H1 (cell line): ENCODE measurements around the gene BRSK2. TPM values are rescaled to one million over a fixed set of nuclear protein-coding genes. Genes with fewer than 3 reads are reported as not detected.
A peak's percentile ranks its signal among the peaks of the same experiment; 100 is the strongest.

Source experiments
- CTCF ChIA-PET: fragments of 300-600 bp; sonication (Branson Sonifier 250); formaldehyde crosslinking; loops from one replicate; lab custom pipeline; 2021; ENCODE audit not compliant: partially characterized antibody; lab: Charles Lee
- POLR2A ChIA-PET: fragments of 300-600 bp; sonication (Branson Sonifier 250); formaldehyde crosslinking; loops from one replicate; lab custom pipeline; 2021; ENCODE audit warnings: inconsistent platforms; ENCODE audit not compliant: partially characterized antibody; lab: Charles Lee
- DNase-seq, 2 experiments: peaks; one replicate each; pipeline versions ENCODE4 v3.0.0 to v3.0.0-alpha.2; 2010 to 2022; ENCODE audit warnings: low spot score in 2 of 2, low read depth in 1 of 2, mixed read lengths in 1 of 2
- FAIRE-seq: peaks from 2 replicates; lab custom pipeline; 2011; peaks lifted over from hg19 to GRCh38; lab: Jason Lieb, UNC
- H2AFZ ChIP-seq: 2 replicates; pipeline ENCODE4 v1.8.1; 2012; ENCODE audit warnings: low read length, inconsistent platforms
- H2AK5ac ChIP-seq: 2 replicates; pipeline ENCODE4 v1.6.1; 2013; ENCODE audit warnings: low read depth, low read length
- H2BK120ac ChIP-seq: replicated peaks from 2 replicates; pipeline ENCODE3; 2013; ENCODE audit warnings: low read depth, low read length, inconsistent platforms
- H2BK12ac ChIP-seq: 2 replicates; pipeline ENCODE4 v1.6.1; 2013; ENCODE audit warnings: low read depth, low read length
- H2BK15ac ChIP-seq: 2 replicates; pipeline ENCODE4 v1.6.1; 2013; ENCODE audit warnings: low read length
- H2BK20ac ChIP-seq: 2 replicates; pipeline ENCODE4 v1.6.1; 2013; ENCODE audit warnings: low read length
- H2BK5ac ChIP-seq: 2 replicates; pipeline ENCODE4 v1.6.1; 2013; ENCODE audit warnings: low read depth, low read length
- H3K14ac ChIP-seq: 2 replicates; pipeline ENCODE4 v1.6.1; 2013; ENCODE audit warnings: inconsistent platforms; ENCODE audit not compliant: insufficient read length
- H3K18ac ChIP-seq: 2 replicates; pipeline ENCODE4 v1.6.1; 2013; ENCODE audit warnings: low read length; ENCODE audit errors: extremely low read depth
- H3K23ac ChIP-seq: 2 replicates; pipeline ENCODE4 v1.6.1; 2013; ENCODE audit warnings: inconsistent platforms; ENCODE audit not compliant: insufficient read length
- H3K23me2 ChIP-seq: 2 replicates; pipeline ENCODE4 v1.6.1; 2013; ENCODE audit warnings: low read depth, low read length
- H3K27ac ChIP-seq: 2 replicates; pipeline ENCODE4 v1.6.1; 2011; ENCODE audit warnings: low read depth, low read length, inconsistent platforms
- H3K27me3 ChIP-seq, 4 experiments: replicated peaks in 1 of 4; 1 replicate in 1 of 4; 2 replicates in 3 of 4; pipeline versions ENCODE4 v1.6.1 to v1.8.1; 2011 to 2013; ENCODE audit warnings: low read length in 3 of 4, mild to moderate bottlenecking in 3 of 4, inconsistent platforms in 2 of 4, mixed read lengths in 2 of 4, moderate library complexity in 1 of 4; ENCODE audit not compliant: control insufficient read depth in 3 of 4, insufficient read depth in 3 of 4; ENCODE audit errors: extremely low read depth in 1 of 4
- H3K36me3 ChIP-seq, 4 experiments: 2 replicates each; pipeline versions ENCODE4 v1.6.1 to v1.8.1; 2011 to 2013; ENCODE audit warnings: mild to moderate bottlenecking in 4 of 4, low read length in 3 of 4, moderate library complexity in 2 of 4, control low read depth in 1 of 4, inconsistent platforms in 1 of 4; ENCODE audit not compliant: insufficient read depth in 4 of 4, control insufficient read depth in 2 of 4
- H3K4ac ChIP-seq: replicated peaks from 2 replicates; pipeline ENCODE3; 2013; ENCODE audit warnings: low read length, low read depth, mixed read lengths, inconsistent platforms; ENCODE audit not compliant: insufficient read length
- H3K4me1 ChIP-seq, 4 experiments: replicated peaks in 1 of 4; 1 replicate in 1 of 4; 2 replicates in 3 of 4; pipeline versions ENCODE4 v1.6.1 to v1.8.1; 2011 to 2013; ENCODE audit warnings: low read length in 3 of 4, inconsistent platforms in 2 of 4, mixed read lengths in 1 of 4; ENCODE audit not compliant: insufficient read depth in 4 of 4, control insufficient read depth in 3 of 4
- H3K4me2 ChIP-seq, 2 experiments: 2 replicates each; pipeline versions ENCODE4 v1.6.1 to v1.8.1; 2011 to 2013; ENCODE audit warnings: low read depth in 2 of 2, low read length in 2 of 2, control low read depth in 1 of 2, inconsistent platforms in 1 of 2, mild to moderate bottlenecking in 1 of 2; ENCODE audit not compliant: insufficient read depth in 1 of 2
- H3K4me3 ChIP-seq, 4 experiments: fragments of 200-600, 300-600 bp in 1 of 4; sonication (generic), shearing (Covaris generic), sonication (Bioruptor Twin) in 1 of 4; 2 replicates each; pipeline versions ENCODE4 v1.5.1 to v1.8.1; 2011 to 2016; ENCODE audit warnings: low read length in 4 of 4, low read depth in 3 of 4, control low read depth in 2 of 4, inconsistent platforms in 2 of 4, mild to moderate bottlenecking in 2 of 4, mixed read lengths in 1 of 4, moderate library complexity in 1 of 4; ENCODE audit not compliant: insufficient read depth in 2 of 4; ENCODE audit errors: extremely low read depth in 1 of 4
- H3K56ac ChIP-seq: replicated peaks from 2 replicates; pipeline ENCODE3; 2013; ENCODE audit warnings: low read depth, mild to moderate bottlenecking, mixed read lengths, low read length, inconsistent platforms; ENCODE audit not compliant: insufficient read length
- H3K79me1 ChIP-seq: 2 replicates; pipeline ENCODE4 v1.6.1; 2013; ENCODE audit warnings: low read depth, low read length, control low read depth
- H3K79me2 ChIP-seq, 2 experiments: 2 replicates each; pipeline versions ENCODE4 v1.6.1 to v1.8.1; 2012 to 2013; ENCODE audit warnings: low read length in 2 of 2, mild to moderate bottlenecking in 2 of 2, inconsistent platforms in 1 of 2; ENCODE audit not compliant: insufficient read depth in 2 of 2, control insufficient read depth in 1 of 2
- H3K9ac ChIP-seq, 4 experiments: replicated peaks in 1 of 4; 1 replicate in 1 of 4; 2 replicates in 3 of 4; pipeline versions ENCODE4 v1.6.1 to v1.8.1; 2011 to 2013; ENCODE audit warnings: low read depth in 3 of 4, low read length in 3 of 4, control low read depth in 2 of 4, mild to moderate bottlenecking in 2 of 4, moderate library complexity in 2 of 4, inconsistent platforms in 1 of 4; ENCODE audit errors: extremely low read depth in 1 of 4
- H3K9me3 ChIP-seq, 2 experiments: 2 replicates each; pipeline versions ENCODE4 v1.6.1 to v1.8.1; 2012 to 2013; ENCODE audit warnings: mild to moderate bottlenecking in 2 of 2, moderate library complexity in 2 of 2, control low read depth in 1 of 2, inconsistent platforms in 1 of 2, low read depth in 1 of 2, low read length in 1 of 2, mixed read lengths in 1 of 2; ENCODE audit not compliant: insufficient read depth in 2 of 2
- H4K20me1 ChIP-seq, 2 experiments: replicated peaks in 1 of 2; 2 replicates each; pipeline versions ENCODE3 to v1.8.1; 2011 to 2013; ENCODE audit warnings: inconsistent platforms in 2 of 2, low read length in 2 of 2, mild to moderate bottlenecking in 1 of 2; ENCODE audit not compliant: insufficient read depth in 2 of 2, control insufficient read depth in 1 of 2
- H4K5ac ChIP-seq: 2 replicates; pipeline ENCODE4 v1.6.1; 2013; ENCODE audit warnings: low read length, low read depth, mixed read lengths, inconsistent platforms; ENCODE audit not compliant: insufficient read length
- H4K8ac ChIP-seq: 2 replicates; pipeline ENCODE4 v1.8.0; 2013; ENCODE audit warnings: mild to moderate bottlenecking, moderate library complexity, low read length, inconsistent platforms; ENCODE audit not compliant: insufficient read depth; ENCODE audit errors: extremely low read depth
- H4K91ac ChIP-seq: replicated peaks from 2 replicates; pipeline ENCODE3; 2013; ENCODE audit warnings: low read length, mixed read lengths, inconsistent platforms; ENCODE audit not compliant: insufficient read length
- CBX5 ChIP-seq: fragments of 300-800, 300-1000 bp; sonication (generic); IDR thresholded peaks from 2 replicates; pipeline ENCODE4 v1.7.1; 2016; ENCODE audit warnings: antibody characterized with exemption, low read length, low read depth
- CHD2 ChIP-seq: IDR thresholded peaks from 2 replicates; pipeline ENCODE4 v1.6.1; 2012; ENCODE audit warnings: low read length, improper control_type of control experiment
- EP300 ChIP-seq, 2 experiments: IDR thresholded peaks; 1 replicate in 1 of 2; 2 replicates in 1 of 2; pipeline ENCODE4 v1.6.1; 2011 to 2012; ENCODE audit warnings: low read depth in 2 of 2, low read length in 2 of 2, mild to moderate bottlenecking in 2 of 2, borderline replicate concordance in 1 of 2, inconsistent platforms in 1 of 2, moderate library complexity in 1 of 2
- KDM4A ChIP-seq: IDR thresholded peaks from one replicate; pipeline ENCODE4 v1.7.1; 2012; ENCODE audit warnings: low read depth, mild to moderate bottlenecking, moderate library complexity, low read length, inconsistent platforms; ENCODE audit not compliant: severe bottlenecking
- KDM5A ChIP-seq: fragments of 200-600 bp; IDR thresholded peaks from 2 replicates; pipeline ENCODE4 v1.7.1; 2012; ENCODE audit warnings: mild to moderate bottlenecking, low read length, inconsistent platforms, mixed read lengths
- PHF8 ChIP-seq: fragments of 200-600 bp; sonication (generic); conservative IDR thresholded peaks from 2 replicates; pipeline ENCODE4 v1.7.1; 2012; ENCODE audit warnings: low read depth, mild to moderate bottlenecking, inconsistent platforms, low read length, moderate library complexity
- RNF2 ChIP-seq: fragments of 200-900, 300-1000 bp; sonication (generic); IDR thresholded peaks from 2 replicates; pipeline ENCODE4 v1.7.1; 2016; ENCODE audit warnings: borderline replicate concordance, low read depth, mild to moderate bottlenecking, antibody characterized with exemption, low read length; ENCODE audit not compliant: poor library complexity, severe bottlenecking; ENCODE audit errors: missing control alignments
- RXRA ChIP-seq: IDR thresholded peaks from 2 replicates; pipeline ENCODE4 v1.6.1; 2011; ENCODE audit warnings: low read depth, mild to moderate bottlenecking, low read length, moderate library complexity; ENCODE audit not compliant: insufficient read depth
- SIX5 ChIP-seq: IDR thresholded peaks from 2 replicates; pipeline ENCODE4 v1.6.1; 2011; ENCODE audit warnings: mild to moderate bottlenecking, low read depth, low read length
- SP2 ChIP-seq: IDR thresholded peaks from 2 replicates; pipeline ENCODE4 v1.6.1; 2012; ENCODE audit warnings: mild to moderate bottlenecking, low read length, inconsistent platforms
- SRF ChIP-seq: IDR thresholded peaks from 2 replicates; pipeline ENCODE4 v1.6.1; 2011; ENCODE audit warnings: mild to moderate bottlenecking, low read depth, low read length, moderate library complexity
- TAF1 ChIP-seq: IDR thresholded peaks from 2 replicates; pipeline ENCODE4 v1.6.1; 2011; ENCODE audit warnings: mild to moderate bottlenecking, low read depth, low read length
- TAF7 ChIP-seq: optimal IDR thresholded peaks from 2 replicates; pipeline ENCODE3; 2011; ENCODE audit warnings: low read depth, mild to moderate bottlenecking, inconsistent platforms, low read length, moderate library complexity, borderline replicate concordance
- TEAD4 ChIP-seq: IDR thresholded peaks from 2 replicates; pipeline ENCODE4 v1.6.1; 2012; ENCODE audit warnings: low read depth, low read length, inconsistent platforms, mixed read lengths
- WGBS, 2 experiments: shearing (Covaris generic) in 1 of 2; methylation state at CpG; one replicate each; pipeline versions ENCODE4 v1.1.6 to v1.1.7; 2013 to 2015; ENCODE audit warnings: low lambda C conversion rate in 2 of 2, mixed read lengths in 2 of 2, inconsistent platforms in 1 of 2, low coverage in 1 of 2, missing lambda C conversion rate in 1 of 2; ENCODE audit not compliant: insufficient replicate concordance in 2 of 2, insufficient coverage in 1 of 2, insufficient read length in 1 of 2; ENCODE audit errors: extremely low coverage in 1 of 2, missing lambda C conversion rate in 1 of 2; 5-methylcytosine and 5-hydroxymethylcytosine counted together
- polyA plus RNA-seq, 7 experiments: library from polyadenylated mRNA; depleted of rRNA in 3 of 7; stranded (reverse) in 5 of 7; unstranded in 2 of 7; fragments of >200 nt in 5 of 7; fragments of 200-250 nt in 2 of 7; gene quantifications; 1 replicate in 5 of 7; 2 replicates in 1 of 7; 4 replicates in 1 of 7; pipeline versions ENCODE4 v1.2.1 to v1.2.3, GENCODE V29; 2011 to 2013; ENCODE audit warnings: missing spikeins in 2 of 7, mixed read lengths in 2 of 7
- total RNA-seq: library from RNA; stranded (reverse); fragmentation: NEBNext Ultra II Directional; extraction: Animal tissue kit (Norgen Biotek cat#: 25700); gene quantifications from 2 replicates; pipeline ENCODE4 v1.2.1, GENCODE V29; 2021

Gene BRSK2
- total and polyA plus RNA-seq, 2 of the 8 experiments (the other 6 are each of a cell fraction or from before 2014, with no cell fraction given): 17.3 to 27.1 TPM

DNA sequence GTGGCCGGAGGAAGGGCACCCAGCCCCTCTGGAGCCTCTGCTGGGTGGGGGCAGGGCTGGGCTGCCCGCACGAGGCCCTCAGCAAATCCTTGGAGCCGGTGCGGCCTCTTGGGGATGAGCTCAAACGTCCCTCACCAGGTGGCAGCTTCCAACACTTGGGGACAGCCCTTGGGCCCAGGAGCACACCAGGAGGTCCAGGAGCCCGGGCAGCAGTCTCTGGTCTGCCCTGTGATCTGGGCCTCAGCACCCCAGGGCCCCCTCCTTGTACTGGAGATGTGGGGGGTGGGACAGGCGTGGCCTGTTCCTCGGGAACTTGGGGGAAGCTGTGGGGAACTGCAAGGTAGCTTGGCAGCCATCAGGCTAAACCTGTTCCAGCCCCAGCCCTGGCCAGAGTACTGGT is 56.9 kb downstream of the BRSK2 start:
- Histone ChIP-seq H3K9ac (no peak overlapping the region), H4K91ac (no peak overlapping the region), H2AK5ac (no peak overlapping the region), H3K18ac (no peak overlapping the region), H2AFZ (no peak overlapping the region), H3K4me3 (no peak overlapping the region), H3K27me3 (no peaks in the 10 kb centered on the region), H3K79me1 (no peaks in the 10 kb centered on the region), H3K27ac (no peak overlapping the region), H3K9me3 (no peaks in the 10 kb centered on the region), H2BK120ac (no peak overlapping the region), H3K14ac (no peak overlapping the region), H3K4ac (no peak overlapping the region), H4K20me1 (peaks cover 0 to 8% of the 10 kb centered on the region in 2 experiments), H3K23ac (no peak overlapping the region), H3K4me2 (no peak overlapping the region), H3K36me3 (peaks cover 0 to 36% (median 2%) of the 10 kb centered on the region in 4 experiments; a peak in 4 of 8 replicates), H4K8ac (peak overlapping the region; percentile 89), H3K56ac (no peak overlapping the region), H2BK5ac (0 out of 2 replicates have a peak overlapping the region, but pooled peaks have one; percentile 21), H3K23me2 (no peaks in the 10 kb centered on the region), H4K5ac (no peak overlapping the region), H2BK15ac (no peak overlapping the region), H2BK20ac (no peak overlapping the region), H3K79me2 (no peaks in the 10 kb centered on the region), H2BK12ac (no peak overlapping the region), H3K4me1 (peaks cover 0 to 3% (median 0%) of the 10 kb centered on the region in 4 experiments; a peak in 2 of 7 replicates)
- no peak for FAIRE-seq
- ChIA-PET POLR2A (interaction anchor here (0.8 kb wide), 1 partner anchor 15 kb away, joined by 3 read pairs; no protein-coding TSS in a partner anchor), CTCF (interaction anchor here (0.8 to 1.4 kb wide), 2 partner anchors 10 kb away, joined by 3 read pairs; no protein-coding TSS in a partner anchor)
- 86% methylated on average over 7 of the region's 9 CpGs; no CpG with 5 or more reads in 1 of the 2 experiments for WGBS, 2 experiments
- no peak for DNase-seq
- TF ChIP-seq SIX5 (no peak), TAF1 (no peak), SP2 (no peak), RXRA (no peak), CBX5 (no peak), CHD2 (no peak), SRF (no peak), TEAD4 (no peak), RNF2 (no peak), KDM5A (no peak), PHF8 (no peak), TAF7 (no peak), EP300 (IDR thresholded peaks at IDR 0.05; ENCODE audit: borderline replicate concordance in 1 of 2, low read depth in 2 of 2, low read length in 2 of 2) (no peak), KDM4A (no peak)
